GM12878 (cell line): ENCODE results near the gene HDAC9.

ENCODE experiments used
- CHD2 ChIP-seq: IDR thresholded peaks from 2 replicates; pipeline ENCODE4 v1.6.1; 2011; ENCODE audit warnings: low read depth, low read length, improper control_type of control experiment, borderline replicate concordance
- CTCF ChIP-seq, 3 experiments: IDR thresholded peaks in 2 of 3; conservative IDR thresholded peaks in 1 of 3; 2 replicates each; pipeline ENCODE4 v1.5.1; 2011; ENCODE audit warnings: low read depth in 3 of 3, low read length in 3 of 3, mild to moderate bottlenecking in 3 of 3, control low read depth in 2 of 3, moderate library complexity in 2 of 3, inconsistent platforms in 1 of 3, mixed read lengths in 1 of 3; ENCODE audit not compliant: control insufficient read depth in 2 of 3, insufficient read depth in 1 of 3; ENCODE audit errors: extremely low read depth in 1 of 3
- E2F4 ChIP-seq: IDR thresholded peaks from 2 replicates; pipeline ENCODE4 v1.6.1; 2012; ENCODE audit warnings: low read depth, low read length, improper control_type of control experiment
- EP300 ChIP-seq, 2 experiments: fragments of 150-350 bp in 1 of 2; IDR thresholded peaks; 2 replicates each; pipeline ENCODE4 v1.6.1; 2011 to 2012; ENCODE audit warnings: low read depth in 2 of 2, low read length in 2 of 2, borderline replicate concordance in 1 of 2, improper control_type of control experiment in 1 of 2, inconsistent platforms in 1 of 2; ENCODE audit not compliant: control insufficient read depth in 1 of 2
- EZH2 ChIP-seq: IDR thresholded peaks from 2 replicates; pipeline ENCODE4 v1.6.1; 2012; ENCODE audit warnings: low read depth, mild to moderate bottlenecking, control low read depth, inconsistent platforms, low read length, borderline replicate concordance; ENCODE audit not compliant: control insufficient read depth
- NFIC ChIP-seq: IDR thresholded peaks from 2 replicates; pipeline ENCODE4 v1.6.1; 2012; ENCODE audit warnings: low read depth, mild to moderate bottlenecking, inconsistent platforms, low read length, moderate library complexity
- POLR2A ChIP-seq: IDR thresholded peaks from 2 replicates; pipeline ENCODE4 v1.6.1; 2011; ENCODE audit warnings: low read depth, mild to moderate bottlenecking, low read length
- TF ChIP-seq, protein P1 (sequence below): fragments of 450-650 bp; IDR thresholded peaks from 2 replicates; pipeline ENCODE4 v1.6.1; 2017; ENCODE audit warnings: mild to moderate bottlenecking
- TF ChIP-seq, protein P2 (sequence below): fragments of 450-650 bp; IDR thresholded peaks from 2 replicates; pipeline ENCODE4 v1.6.1; 2016; ENCODE audit warnings: mild to moderate bottlenecking, moderate library complexity, borderline replicate concordance

DNA sequence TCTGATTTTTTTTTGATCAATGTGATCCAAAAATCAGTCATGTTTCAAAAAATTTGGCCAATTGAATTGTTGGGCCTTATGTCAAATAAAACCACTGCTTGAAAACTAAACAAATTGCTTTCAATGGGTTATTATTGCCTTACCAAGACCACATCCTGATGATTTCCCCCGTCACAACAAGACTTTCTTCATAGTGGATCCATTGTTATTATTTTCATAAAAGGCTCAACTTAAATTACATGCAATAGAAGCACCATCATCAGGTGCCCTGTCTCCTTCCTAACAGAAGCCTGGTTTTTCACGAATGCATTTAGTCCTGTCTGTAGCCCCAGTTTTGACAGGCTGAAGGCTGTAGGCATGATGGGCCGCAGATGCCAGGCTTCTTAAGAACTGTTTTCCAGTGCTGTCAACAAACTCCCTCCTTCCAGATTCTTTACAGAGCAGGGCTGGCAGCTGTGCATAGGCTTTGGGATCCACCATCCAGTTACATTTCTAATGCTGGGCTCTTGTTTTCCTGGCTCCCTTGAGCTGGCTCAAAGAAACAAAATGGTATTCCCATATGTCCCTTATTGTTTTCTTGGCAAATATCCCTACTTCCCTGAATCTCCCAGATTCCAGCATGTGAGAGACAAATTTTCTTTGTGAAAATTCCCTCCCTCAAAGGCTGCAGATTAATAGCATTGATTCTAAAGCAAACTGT is 319.9 kb downstream of the HDAC9 start:
- TF ChIP-seq E2F4, result no peak
- TF ChIP-seq, protein P1, sequence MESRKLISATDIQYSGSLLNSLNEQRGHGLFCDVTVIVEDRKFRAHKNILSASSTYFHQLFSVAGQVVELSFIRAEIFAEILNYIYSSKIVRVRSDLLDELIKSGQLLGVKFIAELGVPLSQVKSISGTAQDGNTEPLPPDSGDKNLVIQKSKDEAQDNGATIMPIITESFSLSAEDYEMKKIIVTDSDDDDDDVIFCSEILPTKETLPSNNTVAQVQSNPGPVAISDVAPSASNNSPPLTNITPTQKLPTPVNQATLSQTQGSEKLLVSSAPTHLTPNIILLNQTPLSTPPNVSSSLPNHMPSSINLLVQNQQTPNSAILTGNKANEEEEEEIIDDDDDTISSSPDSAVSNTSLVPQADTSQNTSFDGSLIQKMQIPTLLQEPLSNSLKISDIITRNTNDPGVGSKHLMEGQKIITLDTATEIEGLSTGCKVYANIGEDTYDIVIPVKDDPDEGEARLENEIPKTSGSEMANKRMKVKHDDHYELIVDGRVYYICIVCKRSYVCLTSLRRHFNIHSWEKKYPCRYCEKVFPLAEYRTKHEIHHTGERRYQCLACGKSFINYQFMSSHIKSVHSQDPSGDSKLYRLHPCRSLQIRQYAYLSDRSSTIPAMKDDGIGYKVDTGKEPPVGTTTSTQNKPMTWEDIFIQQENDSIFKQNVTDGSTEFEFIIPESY, result no peak
- TF ChIP-seq, protein P2, sequence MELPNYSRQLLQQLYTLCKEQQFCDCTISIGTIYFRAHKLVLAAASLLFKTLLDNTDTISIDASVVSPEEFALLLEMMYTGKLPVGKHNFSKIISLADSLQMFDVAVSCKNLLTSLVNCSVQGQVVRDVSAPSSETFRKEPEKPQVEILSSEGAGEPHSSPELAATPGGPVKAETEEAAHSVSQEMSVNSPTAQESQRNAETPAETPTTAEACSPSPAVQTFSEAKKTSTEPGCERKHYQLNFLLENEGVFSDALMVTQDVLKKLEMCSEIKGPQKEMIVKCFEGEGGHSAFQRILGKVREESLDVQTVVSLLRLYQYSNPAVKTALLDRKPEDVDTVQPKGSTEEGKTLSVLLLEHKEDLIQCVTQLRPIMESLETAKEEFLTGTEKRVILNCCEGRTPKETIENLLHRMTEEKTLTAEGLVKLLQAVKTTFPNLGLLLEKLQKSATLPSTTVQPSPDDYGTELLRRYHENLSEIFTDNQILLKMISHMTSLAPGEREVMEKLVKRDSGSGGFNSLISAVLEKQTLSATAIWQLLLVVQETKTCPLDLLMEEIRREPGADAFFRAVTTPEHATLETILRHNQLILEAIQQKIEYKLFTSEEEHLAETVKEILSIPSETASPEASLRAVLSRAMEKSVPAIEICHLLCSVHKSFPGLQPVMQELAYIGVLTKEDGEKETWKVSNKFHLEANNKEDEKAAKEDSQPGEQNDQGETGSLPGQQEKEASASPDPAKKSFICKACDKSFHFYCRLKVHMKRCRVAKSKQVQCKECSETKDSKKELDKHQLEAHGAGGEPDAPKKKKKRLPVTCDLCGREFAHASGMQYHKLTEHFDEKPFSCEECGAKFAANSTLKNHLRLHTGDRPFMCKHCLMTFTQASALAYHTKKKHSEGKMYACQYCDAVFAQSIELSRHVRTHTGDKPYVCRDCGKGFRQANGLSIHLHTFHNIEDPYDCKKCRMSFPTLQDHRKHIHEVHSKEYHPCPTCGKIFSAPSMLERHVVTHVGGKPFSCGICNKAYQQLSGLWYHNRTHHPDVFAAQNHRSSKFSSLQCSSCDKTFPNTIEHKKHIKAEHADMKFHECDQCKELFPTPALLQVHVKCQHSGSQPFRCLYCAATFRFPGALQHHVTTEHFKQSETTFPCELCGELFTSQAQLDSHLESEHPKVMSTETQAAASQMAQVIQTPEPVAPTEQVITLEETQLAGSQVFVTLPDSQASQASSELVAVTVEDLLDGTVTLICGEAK, result no peak
- TF ChIP-seq CHD2, result no peak
- TF ChIP-seq POLR2A, result no peak
- no peak for TF ChIP-seq CTCF (IDR thresholded peaks at IDR 0.05 in 2 of 3, conservative IDR thresholded peaks at IDR 0.05 in 1 of 3; ENCODE audit: control insufficient read depth in 2 of 3, extremely low read depth in 1 of 3, insufficient read depth in 1 of 3, low read depth in 3 of 3, low read length in 3 of 3)
- no peak for TF ChIP-seq NFIC
- no peak for TF ChIP-seq EP300 (IDR thresholded peaks at IDR 0.05; ENCODE audit: borderline replicate concordance in 1 of 2, control insufficient read depth in 1 of 2, low read depth in 2 of 2, low read length in 2 of 2)
- no peak for TF ChIP-seq EZH2
